Stimulated activated CD8-positive, alpha-beta memory T cell treated with anti-CD3 and anti-CD28 coated beads, Interleukin-4, amount 100 ng/mL, for 4 hours (primary cell): ENCODE measurements around the gene SF3A2.

ENCODE experiments used
- DNase-seq, 2 donors: peaks; one replicate each; pipeline ENCODE4 v3.0.0-alpha.2; 2020; ENCODE audit warnings: low read depth in 2 of 2, low spot score in 1 of 2

Gene SF3A2

GRCh38 chr19:2239771-2240770 lies 3.4 kb downstream of the SF3A2 start:
- no peak for DNase-seq

GRCh38 chr19:2240881-2241760 lies 4.5 kb downstream of the SF3A2 start:
- DNase-seq, result no peak

GRCh38 chr19:2242092-2242537 lies 5.5 kb downstream of the SF3A2 start:
- no peak for DNase-seq

- DNase-seq, result no peak
These were observed 6.2 kb downstream of the SF3A2 start for GRCh38 chr19:2242816-2243215.

GRCh38 chr19:2243274-2244124 lies 6.9 kb downstream of the SF3A2 start:
- DNase-seq, result no peak

GRCh38 chr19:2244125-2244411 lies 7.4 kb downstream of the SF3A2 start:
- no peak for DNase-seq

- no peak for DNase-seq
These were observed 7.9 kb downstream of the SF3A2 start for GRCh38 chr19:2244486-2244885.

GRCh38 chr19:2245273-2245672 lies 8.6 kb downstream of the SF3A2 start:
- DNase-seq, result no peak

- DNase-seq, result no peak
These were observed 9.5 kb downstream of the SF3A2 start for GRCh38 chr19:2246014-2246620.

- DNase-seq, result no peak
These were observed 10.3 kb downstream of the SF3A2 start for GRCh38 chr19:2246801-2247361.

GRCh38 chr19:2247433-2248101 lies 10.9 kb downstream of the SF3A2 start:
- no peak for DNase-seq

- no peak for DNase-seq
These were observed 11.7 kb downstream of the SF3A2 start for GRCh38 chr19:2248136-2249009.

- DNase-seq, result no peak
These were observed 12.6 kb downstream of the SF3A2 start, which contains the start of gene AMH for GRCh38 chr19:2249010-2249866. Gene AMH (plus strand): TSS chr19:2249323. CDS start chr19:2249333, 10 bp downstream.

GRCh38 chr19:2249880-2250765 lies 13.5 kb downstream of the SF3A2 start:
- DNase-seq, result no peak

- no peak for DNase-seq
These were observed 14.1 kb downstream of the SF3A2 start for GRCh38 chr19:2250766-2251105.

- no peak for DNase-seq
These were observed 14.8 kb downstream of the SF3A2 start for GRCh38 chr19:2251106-2252054.
